GM19452 (cell line): ENCODE measurements around the gene ZNF124.

Experiments
- ATAC-seq: cut with Tn5 transposase; IDR thresholded peaks from one replicate; pipeline ENCODE4 v1.9.1; 2021; ENCODE audit not compliant: unreplicated experiment

Gene ZNF124

GRCh38 chr1:247114351-247115140 lies 57.3 kb downstream of the ZNF124 start:
- ATAC-seq = no peak

- ATAC-seq = no peak
These were observed 58.0 kb downstream of the ZNF124 start for GRCh38 chr1:247113733-247114271.

GRCh38 chr1:247113094-247113497 lies 58.7 kb downstream of the ZNF124 start:
- no peak for ATAC-seq

- ATAC-seq = no peak
These were observed 59.4 kb downstream of the ZNF124 start for GRCh38 chr1:247112479-247112781.

GRCh38 chr1:247111700-247112478 lies 59.9 kb downstream of the ZNF124 start:
- no peak for ATAC-seq

- no peak for ATAC-seq
These were observed 60.5 kb downstream of the ZNF124 start for GRCh38 chr1:247111259-247111699.

DNA sequence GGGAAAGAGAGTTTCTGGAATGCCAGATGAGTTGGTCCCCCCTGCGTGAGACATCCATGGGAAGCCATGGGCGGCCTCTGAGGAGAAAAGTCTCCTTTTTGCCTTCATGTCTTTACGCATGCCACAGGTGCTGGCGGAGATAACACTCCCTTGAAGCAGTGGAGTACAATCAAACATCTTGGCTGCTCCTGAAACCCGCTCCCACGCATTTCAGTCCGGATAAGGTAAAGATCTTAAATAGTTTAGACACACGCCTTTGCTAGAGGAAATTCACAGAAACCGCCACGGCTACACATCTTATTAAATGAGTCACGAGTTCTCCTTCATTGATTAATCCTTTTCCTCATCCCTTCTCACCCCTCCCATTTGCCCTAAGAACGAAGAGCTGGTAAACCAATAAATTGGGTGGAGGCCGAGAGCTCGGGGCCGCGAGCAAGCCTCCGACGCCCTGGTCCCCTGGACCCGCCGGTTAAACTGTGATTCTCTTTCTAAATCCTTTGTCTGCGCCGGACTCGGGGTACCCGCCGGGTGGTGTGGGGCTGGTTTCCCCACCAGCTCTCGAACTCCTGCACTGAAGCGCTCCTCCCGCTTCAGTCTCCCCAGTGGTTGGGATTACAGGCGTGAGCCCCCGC lies 61.1 kb downstream of the ZNF124 start:
- ATAC-seq = no peak

GRCh38 chr1:247107694-247108093 lies 64.1 kb downstream of the ZNF124 start:
- ATAC-seq = no peak

GRCh38 chr1:247105966-247106365 lies 65.9 kb downstream of the ZNF124 start:
- no peak for ATAC-seq
